VCaP (cell line): Measurements from ENCODE around the gene LPP.

Experiments
- H3K27ac ChIP-seq: fragments of 450-650 bp; 2 replicates; pipeline ENCODE4 v1.5.1; 2017
- CTCF ChIP-seq: fragments of 450-650 bp; conservative IDR thresholded peaks from 2 replicates; pipeline ENCODE4 v1.5.1; 2017; ENCODE audit warnings: mild to moderate bottlenecking, moderate library complexity

The LPP gene

GRCh38 chr3:188292827-188293226 is 138.9 kb downstream of the LPP start:
- no peak for TF ChIP-seq CTCF
- no peak overlapping the region for H3K27ac ChIP-seq

DNA sequence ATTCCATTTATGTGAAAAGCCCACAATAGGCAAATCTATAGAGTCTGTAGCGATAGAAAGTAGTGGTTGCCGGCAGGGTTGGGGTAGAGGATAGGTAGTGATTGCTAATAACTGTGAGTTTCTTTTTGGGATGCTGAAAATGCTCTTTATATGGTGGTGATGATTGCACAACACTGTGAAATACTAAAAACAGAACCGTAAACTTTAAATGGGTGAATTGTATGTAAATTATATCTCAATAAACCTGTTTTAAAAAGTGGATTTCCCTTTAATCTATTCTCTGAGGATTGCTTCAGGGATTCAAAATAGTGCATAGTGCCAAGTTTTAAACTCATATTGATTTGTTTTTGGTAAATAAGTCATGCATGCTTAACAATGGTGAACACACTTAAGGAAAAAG is 140.2 kb downstream of the LPP start:
- peak overlapping the region; percentile 73 for H3K27ac ChIP-seq
- no peak for TF ChIP-seq CTCF

DNA sequence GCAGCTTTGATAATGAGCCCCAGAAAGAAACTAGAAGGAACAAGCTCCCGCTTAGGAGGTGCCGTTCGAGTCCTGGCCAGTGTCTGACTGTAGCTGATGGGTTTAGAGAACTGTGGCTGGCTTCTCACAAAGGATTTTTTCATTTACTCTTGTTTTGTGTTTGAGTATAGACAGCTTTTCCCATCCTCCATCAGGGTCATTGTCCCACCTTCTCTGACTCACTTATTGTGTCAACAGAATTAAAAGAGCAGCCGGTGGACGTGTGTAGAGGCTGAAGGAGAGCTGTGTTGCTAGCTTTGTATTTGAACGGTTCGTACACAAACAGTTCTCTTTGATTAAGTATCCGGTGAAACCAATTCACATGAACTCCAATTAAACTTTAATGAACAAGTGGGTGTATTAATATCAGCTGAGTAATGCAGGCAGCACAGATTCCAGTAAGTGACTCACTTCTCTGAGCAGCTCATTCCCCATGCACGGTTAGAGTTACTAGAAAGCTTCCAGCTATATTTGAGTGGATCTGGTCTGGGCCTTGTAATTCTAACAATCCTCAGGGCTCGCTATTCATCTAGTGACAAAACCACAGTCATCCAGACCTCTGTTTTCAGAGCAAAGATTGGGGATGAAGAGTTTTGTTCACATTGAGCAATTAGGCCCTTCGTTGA is 141.0 kb downstream of the LPP start:
- peak overlapping the region; percentile 73 for H3K27ac ChIP-seq
- no peak for TF ChIP-seq CTCF

GRCh38 chr3:188295876-188296275 is 141.9 kb downstream of the LPP start:
- H3K27ac ChIP-seq: peak overlapping the region; percentile 73
- no peak for TF ChIP-seq CTCF

GRCh38 chr3:188296761-188297612 is 143.0 kb downstream of the LPP start:
- H3K27ac ChIP-seq: no peak overlapping the region
- TF ChIP-seq CTCF: no peak

DNA sequence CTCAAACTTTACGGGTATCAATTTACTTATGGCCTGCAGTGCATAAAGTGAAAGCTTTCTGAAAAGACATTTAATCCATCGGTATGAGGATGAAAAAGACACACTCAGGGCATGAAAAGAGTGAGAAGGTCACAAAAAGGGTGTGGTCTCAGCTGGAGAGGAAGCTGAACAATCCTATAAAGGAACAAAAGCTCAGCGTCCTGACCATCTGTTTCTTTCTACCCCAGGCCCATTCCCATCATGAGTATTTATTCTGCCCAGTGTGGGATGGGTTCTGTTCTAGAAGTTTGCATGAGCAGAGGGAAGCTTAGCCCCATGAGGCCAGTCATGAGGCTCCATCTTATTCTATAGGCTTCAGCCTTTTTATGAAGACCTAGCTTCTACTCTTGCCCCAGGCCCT is 144.6 kb downstream of the LPP start:
- TF ChIP-seq CTCF: no peak
- no peak overlapping the region for H3K27ac ChIP-seq

DNA sequence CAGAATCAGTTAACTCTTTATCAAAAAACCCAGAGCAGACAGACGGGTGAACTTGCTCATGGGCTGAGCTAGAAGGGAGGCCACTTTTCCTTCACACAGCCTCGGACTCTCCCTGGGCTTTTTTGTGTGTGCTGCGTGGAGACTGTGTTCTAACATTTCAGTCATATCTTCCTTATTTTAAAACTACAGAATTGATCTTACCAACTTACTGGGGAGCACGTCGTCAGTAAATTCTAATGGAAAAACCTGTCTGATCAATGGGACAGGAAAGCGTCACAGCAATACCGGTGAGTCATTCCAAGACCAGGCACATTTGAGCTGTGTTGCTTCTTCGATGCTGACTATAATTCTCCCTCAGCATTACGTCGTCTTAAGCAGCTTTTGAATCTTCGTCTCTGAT is 145.1 kb downstream of the LPP start:
- TF ChIP-seq CTCF: no peak
- no peak overlapping the region for H3K27ac ChIP-seq
